Astrocyte (in vitro differentiated cells and primary cell): ENCODE measurements around the gene CNTF.

Experiments used
- EZH2 ChIP-seq: IDR thresholded peaks from 2 replicates; pipeline ENCODE4 v1.6.1; 2012; ENCODE audit warnings: mild to moderate bottlenecking, low read length, inconsistent platforms; ENCODE audit not compliant: insufficient read depth
- TF ChIP-seq, protein P1 (sequence below): IDR thresholded peaks from 2 replicates; pipeline ENCODE4 v1.5.1; 2011; ENCODE audit warnings: low read depth, mild to moderate bottlenecking, inconsistent platforms, low read length, moderate library complexity; ENCODE audit not compliant: insufficient read depth

DNA sequence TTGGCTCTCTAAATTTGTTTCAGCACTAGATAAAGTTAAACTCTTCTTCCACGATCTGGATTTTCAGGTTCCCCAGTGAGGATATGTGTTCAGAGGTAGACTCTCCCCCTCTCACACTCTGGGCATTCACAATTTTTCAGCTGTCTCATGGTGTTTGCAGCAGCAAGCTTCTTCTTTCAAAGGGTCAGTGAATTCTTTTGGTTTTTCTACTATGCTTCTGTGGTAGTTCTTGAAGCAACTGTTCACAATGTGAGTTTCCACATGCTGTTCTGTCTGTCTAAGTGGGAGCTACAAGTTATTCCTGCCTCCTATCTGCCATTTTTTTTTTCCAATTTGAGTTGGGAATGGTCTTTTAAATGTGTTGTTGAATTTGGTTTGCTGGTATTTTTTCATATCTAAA lies 25.4 kb downstream of the CNTF start:
- TF ChIP-seq, protein P1, sequence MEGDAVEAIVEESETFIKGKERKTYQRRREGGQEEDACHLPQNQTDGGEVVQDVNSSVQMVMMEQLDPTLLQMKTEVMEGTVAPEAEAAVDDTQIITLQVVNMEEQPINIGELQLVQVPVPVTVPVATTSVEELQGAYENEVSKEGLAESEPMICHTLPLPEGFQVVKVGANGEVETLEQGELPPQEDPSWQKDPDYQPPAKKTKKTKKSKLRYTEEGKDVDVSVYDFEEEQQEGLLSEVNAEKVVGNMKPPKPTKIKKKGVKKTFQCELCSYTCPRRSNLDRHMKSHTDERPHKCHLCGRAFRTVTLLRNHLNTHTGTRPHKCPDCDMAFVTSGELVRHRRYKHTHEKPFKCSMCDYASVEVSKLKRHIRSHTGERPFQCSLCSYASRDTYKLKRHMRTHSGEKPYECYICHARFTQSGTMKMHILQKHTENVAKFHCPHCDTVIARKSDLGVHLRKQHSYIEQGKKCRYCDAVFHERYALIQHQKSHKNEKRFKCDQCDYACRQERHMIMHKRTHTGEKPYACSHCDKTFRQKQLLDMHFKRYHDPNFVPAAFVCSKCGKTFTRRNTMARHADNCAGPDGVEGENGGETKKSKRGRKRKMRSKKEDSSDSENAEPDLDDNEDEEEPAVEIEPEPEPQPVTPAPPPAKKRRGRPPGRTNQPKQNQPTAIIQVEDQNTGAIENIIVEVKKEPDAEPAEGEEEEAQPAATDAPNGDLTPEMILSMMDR, result no peak
- no peak for TF ChIP-seq EZH2
